Mucosa of stomach (tissue), 1 donor: ENCODE results near the gene CIDEA.

Experiments used
- H3K27me3 ChIP-seq: one replicate; pipeline ENCODE4 v1.7.0; 2013; ENCODE audit warnings: mild to moderate bottlenecking, low read length; ENCODE audit not compliant: control insufficient read depth, insufficient read depth
- H3K36me3 ChIP-seq: one replicate; pipeline ENCODE4 v1.7.0; 2013; ENCODE audit warnings: low read length; ENCODE audit not compliant: control insufficient read depth, insufficient read depth
- H3K4me1 ChIP-seq: one replicate; pipeline ENCODE4 v1.7.0; 2013; ENCODE audit warnings: mild to moderate bottlenecking, low read length; ENCODE audit not compliant: control insufficient read depth, insufficient read depth
- H3K4me3 ChIP-seq: one replicate; pipeline ENCODE4 v1.7.0; 2013; ENCODE audit warnings: low read length
- H3K9ac ChIP-seq: one replicate; pipeline ENCODE4 v1.7.0; 2013; ENCODE audit warnings: mild to moderate bottlenecking, low read length, moderate library complexity
- H3K9me3 ChIP-seq: one replicate; pipeline ENCODE4 v1.7.0; 2013; ENCODE audit warnings: mild to moderate bottlenecking, low read length, moderate library complexity; ENCODE audit not compliant: control insufficient read depth
- donor health status: Pancreatic carcinoma.

Gene CIDEA

GRCh38 chr18:12309683-12310198 lies 55.6 kb downstream of the CIDEA start:
- no peak overlapping the region for H3K9ac ChIP-seq

GRCh38 chr18:12310762-12311161 lies 56.6 kb downstream of the CIDEA start:
- no peak overlapping the region for H3K4me3 ChIP-seq
- H3K9ac ChIP-seq, result no peak overlapping the region
- peaks cover 35% of the 10 kb centered on the region for H3K27me3 ChIP-seq
- H3K9me3 ChIP-seq, result no peaks in the 10 kb centered on the region
- no peaks in the 10 kb centered on the region for H3K36me3 ChIP-seq
- peaks cover 14% of the 10 kb centered on the region for H3K4me1 ChIP-seq

More at GRCh38 chr18:12309683-12310198, 55.6 kb downstream of the CIDEA start:
- Histone ChIP-seq H3K4me1 (peaks cover 18% of the 10 kb centered on the region), H3K4me3 (no peak overlapping the region), H3K27me3 (peaks cover 37% of the 10 kb centered on the region), H3K9me3 (no peaks in the 10 kb centered on the region), H3K36me3 (no peaks in the 10 kb centered on the region)

GRCh38 chr18:12312976-12313375 lies 58.8 kb downstream of the CIDEA start:
- H3K36me3 ChIP-seq, result no peaks in the 10 kb centered on the region
- no peaks in the 10 kb centered on the region for H3K9me3 ChIP-seq
- H3K4me1 ChIP-seq, result peaks cover 18% of the 10 kb centered on the region
- no peak overlapping the region for H3K4me3 ChIP-seq
- H3K9ac ChIP-seq, result no peak overlapping the region
- H3K27me3 ChIP-seq, result peaks cover 15% of the 10 kb centered on the region

GRCh38 chr18:12313530-12314245 lies 59.5 kb downstream of the CIDEA start:
- Histone ChIP-seq H3K4me1 (peaks cover 22% of the 10 kb centered on the region), H3K36me3 (no peaks in the 10 kb centered on the region), H3K9ac (no peak overlapping the region), H3K4me3 (no peak overlapping the region), H3K9me3 (no peaks in the 10 kb centered on the region), H3K27me3 (peaks cover 11% of the 10 kb centered on the region)

- H3K9ac ChIP-seq, result no peak overlapping the region
- no peak overlapping the region for H3K4me3 ChIP-seq
- peaks cover 18% of the 10 kb centered on the region for H3K4me1 ChIP-seq
- H3K9me3 ChIP-seq, result no peaks in the 10 kb centered on the region
- peaks cover 1% of the 10 kb centered on the region for H3K27me3 ChIP-seq
- H3K36me3 ChIP-seq, result no peaks in the 10 kb centered on the region
These were observed 60.6 kb downstream of the CIDEA start for GRCh38 chr18:12314591-12315305.

GRCh38 chr18:12315490-12315889 lies 61.3 kb downstream of the CIDEA start:
- no peak overlapping the region for H3K4me3 ChIP-seq
- peaks cover 18% of the 10 kb centered on the region for H3K4me1 ChIP-seq
- H3K9me3 ChIP-seq, result no peaks in the 10 kb centered on the region
- H3K36me3 ChIP-seq, result no peaks in the 10 kb centered on the region
- no peak overlapping the region for H3K9ac ChIP-seq
- no peaks in the 10 kb centered on the region for H3K27me3 ChIP-seq

- H3K4me3 ChIP-seq, result no peak overlapping the region
- H3K4me1 ChIP-seq, result peaks cover 18% of the 10 kb centered on the region
- no peaks in the 10 kb centered on the region for H3K9me3 ChIP-seq
- H3K36me3 ChIP-seq, result no peaks in the 10 kb centered on the region
- no peaks in the 10 kb centered on the region for H3K27me3 ChIP-seq
- no peak overlapping the region for H3K9ac ChIP-seq
These were observed 61.8 kb downstream of the CIDEA start for GRCh38 chr18:12315911-12316310.

GRCh38 chr18:12317664-12318333 lies 63.6 kb downstream of the CIDEA start:
- H3K9ac ChIP-seq, result no peak overlapping the region
- peaks cover 18% of the 10 kb centered on the region for H3K4me1 ChIP-seq
- H3K36me3 ChIP-seq, result no peaks in the 10 kb centered on the region
- H3K9me3 ChIP-seq, result no peaks in the 10 kb centered on the region
- no peaks in the 10 kb centered on the region for H3K27me3 ChIP-seq
- H3K4me3 ChIP-seq, result no peak overlapping the region

GRCh38 chr18:12318334-12318697 lies 64.2 kb downstream of the CIDEA start:
- no peaks in the 10 kb centered on the region for H3K9me3 ChIP-seq
- H3K36me3 ChIP-seq, result no peaks in the 10 kb centered on the region
- peaks cover 16% of the 10 kb centered on the region for H3K4me1 ChIP-seq
- H3K27me3 ChIP-seq, result no peaks in the 10 kb centered on the region
- H3K9ac ChIP-seq, result no peak overlapping the region
- H3K4me3 ChIP-seq, result no peak overlapping the region

GRCh38 chr18:12318857-12319256 lies 64.7 kb downstream of the CIDEA start:
- no peaks in the 10 kb centered on the region for H3K9me3 ChIP-seq
- no peak overlapping the region for H3K9ac ChIP-seq
- no peak overlapping the region for H3K4me3 ChIP-seq
- H3K36me3 ChIP-seq, result no peaks in the 10 kb centered on the region
- peaks cover 11% of the 10 kb centered on the region for H3K4me1 ChIP-seq
- H3K27me3 ChIP-seq, result no peaks in the 10 kb centered on the region

- Histone ChIP-seq H3K9ac (no peak overlapping the region), H3K4me3 (no peak overlapping the region), H3K4me1 (peaks cover 8% of the 10 kb centered on the region), H3K9me3 (no peaks in the 10 kb centered on the region), H3K27me3 (no peaks in the 10 kb centered on the region), H3K36me3 (no peaks in the 10 kb centered on the region)
These were observed 67.2 kb downstream of the CIDEA start for GRCh38 chr18:12321333-12321732.
